H9 (cell line): ENCODE measurements around the gene KAZALD1. TPM values are rescaled to one million over a fixed set of nuclear protein-coding genes. Genes with fewer than 3 reads are reported as not detected.

ENCODE experiments used
- DNase-seq: peaks from one replicate; pipeline ENCODE4 v3.0.0-alpha.2; 2017
- H2AFZ ChIP-seq: one replicate; pipeline ENCODE4 v1.6.1; 2013; ENCODE audit warnings: mild to moderate bottlenecking, low read length, control low read depth, moderate library complexity
- H2AK5ac ChIP-seq: 2 replicates; pipeline ENCODE4 v1.6.1; 2013; ENCODE audit warnings: low read length, control low read depth, mixed read lengths; ENCODE audit not compliant: insufficient read length
- H2BK120ac ChIP-seq: one replicate; pipeline ENCODE4 v1.6.1; 2013; ENCODE audit warnings: low read depth, mild to moderate bottlenecking, low read length, control low read depth, inconsistent platforms; ENCODE audit not compliant: poor library complexity, severe bottlenecking
- H2BK12ac ChIP-seq: 2 replicates; pipeline ENCODE4 v1.6.1; 2013; ENCODE audit warnings: low read length, control low read depth, mixed read lengths, low read depth; ENCODE audit not compliant: insufficient read length
- H2BK15ac ChIP-seq: 2 replicates; pipeline ENCODE4 v1.6.1; 2013; ENCODE audit warnings: low read depth, low read length, control low read depth
- H2BK20ac ChIP-seq: one replicate; pipeline ENCODE4 v1.6.1; 2013; ENCODE audit warnings: low read depth, mild to moderate bottlenecking, low read length, control low read depth, inconsistent platforms; ENCODE audit not compliant: poor library complexity, severe bottlenecking
- H2BK5ac ChIP-seq: 2 replicates; pipeline ENCODE4 v1.6.1; 2013; ENCODE audit warnings: low read length, control low read depth, mixed read lengths; ENCODE audit not compliant: insufficient read length
- H3K14ac ChIP-seq: 2 replicates; pipeline ENCODE4 v1.6.1; 2013; ENCODE audit warnings: low read length, control low read depth; ENCODE audit not compliant: insufficient read depth
- H3K18ac ChIP-seq: 2 replicates; pipeline ENCODE4 v1.6.1; 2013; ENCODE audit warnings: low read depth, mild to moderate bottlenecking, mixed read lengths, low read length, control low read depth; ENCODE audit not compliant: insufficient read length
- H3K23ac ChIP-seq: 2 replicates; pipeline ENCODE4 v1.6.1; 2013; ENCODE audit warnings: low read length, control low read depth, mixed read lengths, low read depth; ENCODE audit not compliant: insufficient read length
- H3K23me2 ChIP-seq: 2 replicates; pipeline ENCODE4 v1.6.1; 2013; ENCODE audit warnings: low read depth, mild to moderate bottlenecking, mixed read lengths, low read length, control low read depth; ENCODE audit not compliant: insufficient read length, poor library complexity, severe bottlenecking
- H3K27ac ChIP-seq: 2 replicates; pipeline ENCODE4 v1.5.1; 2013; ENCODE audit warnings: low read length, control low read depth, mixed read lengths, low read depth; ENCODE audit not compliant: insufficient read length
- H3K27me3 ChIP-seq: 2 replicates; pipeline ENCODE4 v1.6.1; 2013; ENCODE audit warnings: low read length, control low read depth, inconsistent platforms; ENCODE audit not compliant: insufficient read depth
- H3K4ac ChIP-seq: 2 replicates; pipeline ENCODE4 v1.6.1; 2013; ENCODE audit warnings: low read depth, mild to moderate bottlenecking, control low read depth, inconsistent platforms, low read length, moderate library complexity
- H3K4me1 ChIP-seq: 2 replicates; pipeline ENCODE4 v1.6.1; 2013; ENCODE audit warnings: low read length, control low read depth, inconsistent platforms; ENCODE audit not compliant: insufficient read depth
- H3K4me2 ChIP-seq: 2 replicates; pipeline ENCODE4 v1.6.1; 2013; ENCODE audit warnings: low read length, control low read depth, mixed read lengths; ENCODE audit not compliant: insufficient read length, insufficient read depth
- H3K56ac ChIP-seq: 2 replicates; pipeline ENCODE4 v1.6.1; 2013; ENCODE audit warnings: low read depth, mild to moderate bottlenecking, mixed read lengths, low read length, control low read depth; ENCODE audit not compliant: insufficient read length
- H3K79me1 ChIP-seq: 2 replicates; pipeline ENCODE4 v1.6.1; 2013; ENCODE audit warnings: low read depth, mild to moderate bottlenecking, moderate library complexity, low read length, control low read depth, inconsistent platforms; ENCODE audit not compliant: insufficient read depth, poor library complexity, severe bottlenecking
- H3K79me2 ChIP-seq: 2 replicates; pipeline ENCODE4 v1.6.1; 2013; ENCODE audit warnings: low read length, control low read depth, inconsistent platforms; ENCODE audit not compliant: insufficient read depth
- H3K9ac ChIP-seq: 2 replicates; pipeline ENCODE4 v1.6.1; 2013; ENCODE audit warnings: low read length, control low read depth, mixed read lengths; ENCODE audit not compliant: insufficient read length; ENCODE audit errors: extremely low read depth
- H3K9me3 ChIP-seq: one replicate; pipeline ENCODE4 v1.6.1; 2013; ENCODE audit warnings: low read depth, low read length, inconsistent platforms; ENCODE audit not compliant: control insufficient read depth
- H3T11ph ChIP-seq: one replicate; pipeline ENCODE4 v1.6.1; 2013; ENCODE audit warnings: mild to moderate bottlenecking, low read length, control low read depth, inconsistent platforms
- H4K20me1 ChIP-seq: one replicate; pipeline ENCODE4 v1.6.1; 2013; ENCODE audit not compliant: control insufficient read depth, insufficient read length, insufficient read depth
- H4K5ac ChIP-seq: 2 replicates; pipeline ENCODE4 v1.6.1; 2013; ENCODE audit warnings: low read depth, mild to moderate bottlenecking, mixed read lengths, low read length, control low read depth; ENCODE audit not compliant: insufficient read length
- H4K8ac ChIP-seq: replicated peaks from 2 replicates; pipeline ENCODE4 v1.6.1; 2013; ENCODE audit warnings: low read length, control low read depth, mixed read lengths, low read depth; ENCODE audit not compliant: insufficient read length
- H4K91ac ChIP-seq: 2 replicates; pipeline ENCODE4 v1.6.1; 2013; ENCODE audit warnings: low read depth, mild to moderate bottlenecking, moderate library complexity, mixed read lengths, low read length, control low read depth; ENCODE audit not compliant: insufficient read length
- H3K27ac Mint-ChIP-seq, 3 experiments: 2 replicates in 2 of 3; 3 replicates in 1 of 3; pipeline ENCODE4 v1.8.0; 2020 to 2021; ENCODE audit warnings: mixed read lengths in 3 of 3, mild to moderate bottlenecking in 1 of 3, moderate library complexity in 1 of 3
- H3K27me3 Mint-ChIP-seq: 2 replicates; pipeline ENCODE4 v1.8.0; 2021; ENCODE audit warnings: low read depth, mild to moderate bottlenecking, moderate library complexity, mixed read lengths
- H3K36me3 Mint-ChIP-seq, 3 experiments: 2 replicates in 2 of 3; 3 replicates in 1 of 3; pipeline ENCODE4 v1.8.0; 2020 to 2021; ENCODE audit warnings: low read depth in 3 of 3, mixed read lengths in 3 of 3; ENCODE audit not compliant: insufficient read depth in 1 of 3
- H3K4me1 Mint-ChIP-seq, 2 experiments: 2 replicates each; pipeline ENCODE4 v1.8.0; 2020; ENCODE audit warnings: mixed read lengths in 2 of 2
- H3K4me3 Mint-ChIP-seq, 2 experiments: 2 replicates in 1 of 2; 3 replicates in 1 of 2; pipeline ENCODE4 v1.8.0; 2020 to 2021; ENCODE audit warnings: mild to moderate bottlenecking in 2 of 2, mixed read lengths in 2 of 2, moderate library complexity in 1 of 2
- H3K9me3 Mint-ChIP-seq, 2 experiments: 2 replicates in 1 of 2; 3 replicates in 1 of 2; pipeline ENCODE4 v1.8.0; 2020; ENCODE audit warnings: mild to moderate bottlenecking in 2 of 2, mixed read lengths in 2 of 2, moderate library complexity in 1 of 2
- WGBS: extraction: QIAGEN DNeasy Blood & Tissue Kit; methylation state at CpG from one replicate; pipeline ENCODE4 v1.1.7; 2013; ENCODE audit warnings: missing lambda C conversion rate, low lambda C conversion rate, mixed read lengths; ENCODE audit not compliant: insufficient read length; ENCODE audit errors: extremely low coverage; 5-methylcytosine and 5-hydroxymethylcytosine counted together
- total RNA-seq: library from RNA; stranded (reverse); gene quantifications from 2 replicates; pipeline ENCODE4 v1.2.1, GENCODE V29; 2021
- TF ChIP-seq, protein P1 (sequence below): fragments of 200-600 bp; sonication (generic); conservative IDR thresholded peaks from 3 replicates; pipeline ENCODE4 v1.8.0; 2021; ENCODE audit warnings: antibody characterized with exemption, mild to moderate bottlenecking

KAZALD1 gene
- total RNA-seq, 1 experiment from 2014 or later = 2.9 TPM

DNA sequence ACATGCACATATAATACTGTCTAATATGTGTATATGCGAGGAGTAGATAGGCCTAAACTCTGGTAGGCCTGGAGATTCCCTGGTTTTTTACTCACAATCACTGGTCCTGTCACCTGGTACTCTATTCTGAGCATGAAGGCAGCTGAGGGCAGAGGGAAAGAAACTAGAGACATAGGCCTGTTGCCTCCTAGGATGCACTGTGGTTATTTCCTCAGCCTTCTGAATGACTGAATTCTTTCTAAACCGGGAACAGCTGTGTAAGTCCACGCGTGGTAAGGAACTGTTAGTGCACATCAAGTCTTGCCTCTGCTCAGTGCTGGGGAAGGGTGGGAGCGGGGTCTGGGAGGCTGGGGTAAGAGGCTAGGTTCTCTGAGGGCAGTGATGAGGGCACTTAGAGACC, 7.7 kb downstream of the KAZALD1 start:
- DNase-seq = no peak

More for the DNA sequence above, 7.7 kb downstream of the KAZALD1 start:
- no peaks in the 10 kb centered on the region; the same call in 1 of the 2 replicates for H3K4me1 ChIP-seq
- no peak overlapping the region for H2BK120ac ChIP-seq
- H2BK12ac ChIP-seq = no peak overlapping the region
- peaks cover 20% of the 10 kb centered on the region for H3K23me2 ChIP-seq
- no peak overlapping the region for H2AFZ ChIP-seq
- H2BK5ac ChIP-seq = no peak overlapping the region
- no peak overlapping the region for H3K27ac Mint-ChIP-seq
- H3K9me3 Mint-ChIP-seq = no peaks in the 10 kb centered on the region; a peak in 1 of 5 replicates
- no peak overlapping the region for H3K4me2 ChIP-seq
- no peaks in the 10 kb centered on the region for H3K79me2 ChIP-seq
- no peak overlapping the region for H4K91ac ChIP-seq
- H3K4me1 Mint-ChIP-seq = peaks cover 13 to 31% of the 10 kb centered on the region in 2 experiments
- WGBS = no CpG with 5 or more reads among the region's 5 CpGs
- H3K36me3 Mint-ChIP-seq = no peaks in the 10 kb centered on the region; a peak in 1 of 7 replicates
- peaks cover 70% of the 10 kb centered on the region for H3K27me3 Mint-ChIP-seq
- no peak overlapping the region for H2BK15ac ChIP-seq
- no peak overlapping the region for H2AK5ac ChIP-seq
- no peaks in the 10 kb centered on the region for H4K20me1 ChIP-seq
- H3K79me1 ChIP-seq = no peaks in the 10 kb centered on the region
- no peak overlapping the region for H3K27ac ChIP-seq
- H3K18ac ChIP-seq = no peak overlapping the region
- H2BK20ac ChIP-seq = no peak overlapping the region
- TF ChIP-seq, protein P1, sequence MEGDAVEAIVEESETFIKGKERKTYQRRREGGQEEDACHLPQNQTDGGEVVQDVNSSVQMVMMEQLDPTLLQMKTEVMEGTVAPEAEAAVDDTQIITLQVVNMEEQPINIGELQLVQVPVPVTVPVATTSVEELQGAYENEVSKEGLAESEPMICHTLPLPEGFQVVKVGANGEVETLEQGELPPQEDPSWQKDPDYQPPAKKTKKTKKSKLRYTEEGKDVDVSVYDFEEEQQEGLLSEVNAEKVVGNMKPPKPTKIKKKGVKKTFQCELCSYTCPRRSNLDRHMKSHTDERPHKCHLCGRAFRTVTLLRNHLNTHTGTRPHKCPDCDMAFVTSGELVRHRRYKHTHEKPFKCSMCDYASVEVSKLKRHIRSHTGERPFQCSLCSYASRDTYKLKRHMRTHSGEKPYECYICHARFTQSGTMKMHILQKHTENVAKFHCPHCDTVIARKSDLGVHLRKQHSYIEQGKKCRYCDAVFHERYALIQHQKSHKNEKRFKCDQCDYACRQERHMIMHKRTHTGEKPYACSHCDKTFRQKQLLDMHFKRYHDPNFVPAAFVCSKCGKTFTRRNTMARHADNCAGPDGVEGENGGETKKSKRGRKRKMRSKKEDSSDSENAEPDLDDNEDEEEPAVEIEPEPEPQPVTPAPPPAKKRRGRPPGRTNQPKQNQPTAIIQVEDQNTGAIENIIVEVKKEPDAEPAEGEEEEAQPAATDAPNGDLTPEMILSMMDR = no peak
- no peak overlapping the region for H3K23ac ChIP-seq
- no peak overlapping the region for H3T11ph ChIP-seq
- no peak overlapping the region for H3K56ac ChIP-seq
- H4K8ac ChIP-seq = no peak overlapping the region
- H4K5ac ChIP-seq = no peak overlapping the region
- H3K4me3 Mint-ChIP-seq = no peak overlapping the region
- H3K9ac ChIP-seq = no peak overlapping the region
- H3K14ac ChIP-seq = no peak overlapping the region
- H3K9me3 ChIP-seq = no peaks in the 10 kb centered on the region
- no peak overlapping the region for H3K4ac ChIP-seq
- peaks cover 32% of the 10 kb centered on the region for H3K27me3 ChIP-seq
